Amniotic stem cell (primary cell): ENCODE measurements around the gene BET1L.
"Not testable (repeated sequence)": the region's sequence is repeated elsewhere in the genome, so short reads cannot be mapped to it uniquely, and the experiment has no call there.

Source experiments
- DNase-seq: peaks from one replicate; lab custom pipeline; 2025; lab: John Stamatoyannopoulos, UW

Gene BET1L

GRCh38 chr11:193481-193880 lies 13.7 kb downstream of the BET1L start:
- DNase-seq, result not testable (repeated sequence)

- not testable (repeated sequence) for DNase-seq
Observed at GRCh38 chr11:192674-193128, 14.5 kb downstream of the BET1L start, which contains the start of gene SCGB1C1. Gene SCGB1C1 (plus strand): TSS chr11:193078. CDS start chr11:193100, 22 bp downstream.

GRCh38 chr11:191490-192478 lies 15.4 kb downstream of the BET1L start:
- not testable (repeated sequence) for DNase-seq

- DNase-seq, result not testable (repeated sequence)
Observed at GRCh38 chr11:190546-190945, 16.7 kb downstream of the BET1L start.

GRCh38 chr11:189843-190311 lies 17.3 kb downstream of the BET1L start:
- not testable (repeated sequence) for DNase-seq

GRCh38 chr11:189200-189783 lies 17.9 kb downstream of the BET1L start:
- not testable (repeated sequence) for DNase-seq

GRCh38 chr11:180242-180641 lies 27.0 kb downstream of the BET1L start:
- DNase-seq, result not testable (repeated sequence)
